ENCODE data around the gene PTOV1.
A peak's percentile ranks its signal among the peaks of the same experiment; 100 is the strongest.

GRCh38 chr19:49869484-49870308, 18.7 kb downstream of the PTOV1 start:
- TF ChIP-seq, protein P1, sequence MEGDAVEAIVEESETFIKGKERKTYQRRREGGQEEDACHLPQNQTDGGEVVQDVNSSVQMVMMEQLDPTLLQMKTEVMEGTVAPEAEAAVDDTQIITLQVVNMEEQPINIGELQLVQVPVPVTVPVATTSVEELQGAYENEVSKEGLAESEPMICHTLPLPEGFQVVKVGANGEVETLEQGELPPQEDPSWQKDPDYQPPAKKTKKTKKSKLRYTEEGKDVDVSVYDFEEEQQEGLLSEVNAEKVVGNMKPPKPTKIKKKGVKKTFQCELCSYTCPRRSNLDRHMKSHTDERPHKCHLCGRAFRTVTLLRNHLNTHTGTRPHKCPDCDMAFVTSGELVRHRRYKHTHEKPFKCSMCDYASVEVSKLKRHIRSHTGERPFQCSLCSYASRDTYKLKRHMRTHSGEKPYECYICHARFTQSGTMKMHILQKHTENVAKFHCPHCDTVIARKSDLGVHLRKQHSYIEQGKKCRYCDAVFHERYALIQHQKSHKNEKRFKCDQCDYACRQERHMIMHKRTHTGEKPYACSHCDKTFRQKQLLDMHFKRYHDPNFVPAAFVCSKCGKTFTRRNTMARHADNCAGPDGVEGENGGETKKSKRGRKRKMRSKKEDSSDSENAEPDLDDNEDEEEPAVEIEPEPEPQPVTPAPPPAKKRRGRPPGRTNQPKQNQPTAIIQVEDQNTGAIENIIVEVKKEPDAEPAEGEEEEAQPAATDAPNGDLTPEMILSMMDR (IDR thresholded peaks at IDR 0.05), result no peak
- peak in 1 of 2 donors; percentile 83 for TF ChIP-seq POLR2A (IDR thresholded peaks at IDR 0.05)
